MM.1S (cell line): ENCODE measurements around the gene KCTD10.

Experiments used
- EZH2 ChIP-seq: fragments of 300-600 bp; sonication (generic); optimal IDR thresholded peaks from 2 replicates; pipeline ENCODE3; 2017; ENCODE audit warnings: low read depth, mild to moderate bottlenecking, antibody characterized with exemption, low read length, mixed read lengths
- TF ChIP-seq, protein P1 (sequence below): fragments of 300-600 bp; sonication (generic); IDR thresholded peaks from 2 replicates; pipeline ENCODE4 v1.5.1; 2016; ENCODE audit warnings: antibody characterized with exemption, low read length, mixed read lengths

DNA sequence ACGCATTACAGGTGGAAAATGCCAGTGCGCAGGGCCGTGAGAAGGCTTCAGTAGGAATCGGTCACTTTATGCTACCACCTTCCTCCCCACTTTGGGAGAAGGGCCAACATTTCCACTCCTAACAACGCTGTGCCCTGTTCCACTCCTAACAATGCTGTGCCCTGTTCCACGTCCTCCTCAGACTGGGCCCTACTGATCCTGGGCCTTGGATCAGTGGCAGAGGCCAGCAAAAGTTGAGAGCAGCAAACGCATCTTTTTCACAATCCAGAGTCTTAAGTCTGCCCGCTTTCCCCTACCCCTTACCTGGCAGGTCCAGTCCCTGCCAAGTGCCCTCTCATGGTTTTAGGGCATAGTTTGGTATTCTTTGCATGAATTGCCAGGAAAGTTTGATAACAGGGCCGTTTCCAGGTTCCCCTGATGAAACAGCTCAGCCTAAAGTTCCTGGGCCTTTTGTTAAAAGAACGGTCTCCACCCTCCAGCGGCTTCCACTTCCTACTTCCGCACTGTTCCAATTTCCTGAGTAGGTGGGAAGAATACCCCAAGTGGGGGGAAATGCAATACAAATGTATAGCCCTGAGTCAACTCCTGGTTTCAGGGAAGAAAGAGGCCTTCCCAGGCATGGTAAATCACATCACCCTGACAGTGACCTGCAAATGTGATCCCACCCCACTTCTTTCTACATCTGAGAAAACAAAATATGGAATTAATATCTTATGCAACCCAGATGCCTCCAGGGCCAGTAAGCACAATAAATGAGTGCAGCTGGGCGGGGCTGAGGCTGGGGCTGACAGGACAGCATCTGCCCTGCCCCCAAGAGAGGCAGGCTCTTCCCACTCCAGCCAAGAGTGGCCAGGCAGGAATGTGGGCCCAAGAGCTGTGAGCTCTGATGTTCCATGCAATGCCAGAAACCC, 15.0 kb downstream of the KCTD10 start:
- TF ChIP-seq, protein P1, sequence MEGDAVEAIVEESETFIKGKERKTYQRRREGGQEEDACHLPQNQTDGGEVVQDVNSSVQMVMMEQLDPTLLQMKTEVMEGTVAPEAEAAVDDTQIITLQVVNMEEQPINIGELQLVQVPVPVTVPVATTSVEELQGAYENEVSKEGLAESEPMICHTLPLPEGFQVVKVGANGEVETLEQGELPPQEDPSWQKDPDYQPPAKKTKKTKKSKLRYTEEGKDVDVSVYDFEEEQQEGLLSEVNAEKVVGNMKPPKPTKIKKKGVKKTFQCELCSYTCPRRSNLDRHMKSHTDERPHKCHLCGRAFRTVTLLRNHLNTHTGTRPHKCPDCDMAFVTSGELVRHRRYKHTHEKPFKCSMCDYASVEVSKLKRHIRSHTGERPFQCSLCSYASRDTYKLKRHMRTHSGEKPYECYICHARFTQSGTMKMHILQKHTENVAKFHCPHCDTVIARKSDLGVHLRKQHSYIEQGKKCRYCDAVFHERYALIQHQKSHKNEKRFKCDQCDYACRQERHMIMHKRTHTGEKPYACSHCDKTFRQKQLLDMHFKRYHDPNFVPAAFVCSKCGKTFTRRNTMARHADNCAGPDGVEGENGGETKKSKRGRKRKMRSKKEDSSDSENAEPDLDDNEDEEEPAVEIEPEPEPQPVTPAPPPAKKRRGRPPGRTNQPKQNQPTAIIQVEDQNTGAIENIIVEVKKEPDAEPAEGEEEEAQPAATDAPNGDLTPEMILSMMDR: no peak
- TF ChIP-seq EZH2: no peak
